Measurements from ENCODE around the gene ARID5B.

Gene ARID5B

DNA sequence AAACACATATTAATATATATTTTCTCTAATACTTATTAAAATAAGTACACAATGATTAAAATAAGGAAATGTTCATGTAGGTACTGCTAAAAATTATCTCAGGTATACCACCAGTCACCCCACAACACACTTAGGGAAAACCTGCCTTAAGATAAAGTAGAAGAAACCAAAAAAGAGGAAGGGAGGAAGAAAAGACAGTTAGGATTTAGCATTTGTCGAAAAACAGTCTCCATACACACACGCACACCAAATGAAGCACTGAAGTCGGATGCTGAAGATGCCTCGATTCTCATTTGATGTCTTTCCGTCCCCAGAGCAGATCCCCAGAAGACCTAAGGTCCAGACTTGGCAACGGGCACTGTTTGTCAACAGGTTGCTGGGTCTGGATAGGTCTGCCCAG is 30.0 kb upstream of the ARID5B start:
- Histone ChIP-seq H3K4me3 (ENCODE audit: low read length) (no peak overlapping the region), H3K4me1 (ENCODE audit: low read length) (no peaks in the 10 kb centered on the region), H3K4me2 (ENCODE audit: low read depth, low read length) (no peak overlapping the region), H3K9me2 (replicated peaks; ENCODE audit: insufficient read depth, low read length) (no peaks in the 10 kb centered on the region), H4K20me1 (ENCODE audit: insufficient read depth, low read length) (no peaks in the 10 kb centered on the region), H3K36me3 (replicated peaks; ENCODE audit: insufficient read depth, low read length) (no peaks in the 10 kb centered on the region), H3K9me3 (replicated peaks; ENCODE audit: insufficient read depth, low read length) (no peaks in the 10 kb centered on the region), H3K27me3 (replicated peaks; ENCODE audit: insufficient read depth, low read length) (no peaks in the 10 kb centered on the region), H3K79me2 (ENCODE audit: low read length) (no peaks in the 10 kb centered on the region), H3F3A (ENCODE audit: insufficient read depth, low read length) (0 out of 2 replicates have a peak, but pooled peaks cover 3% of the 10 kb centered on the region), H3K9ac (ENCODE audit: low read length) (no peak overlapping the region), H3K27ac (ENCODE audit: low read length) (no peak overlapping the region), H2AFZ (ENCODE audit: low read length) (no peak overlapping the region)
- DNase-seq, result no peak
- TF ChIP-seq CTCF (IDR thresholded peaks at IDR 0.05; ENCODE audit: low read length) (no peak), EZH2 (optimal IDR thresholded peaks at IDR 0.05; ENCODE audit: low read depth, low read length) (no peak), EZH2phosphoT487 (IDR thresholded peaks at IDR 0.05; ENCODE audit: low read length) (no peak)

DNA sequence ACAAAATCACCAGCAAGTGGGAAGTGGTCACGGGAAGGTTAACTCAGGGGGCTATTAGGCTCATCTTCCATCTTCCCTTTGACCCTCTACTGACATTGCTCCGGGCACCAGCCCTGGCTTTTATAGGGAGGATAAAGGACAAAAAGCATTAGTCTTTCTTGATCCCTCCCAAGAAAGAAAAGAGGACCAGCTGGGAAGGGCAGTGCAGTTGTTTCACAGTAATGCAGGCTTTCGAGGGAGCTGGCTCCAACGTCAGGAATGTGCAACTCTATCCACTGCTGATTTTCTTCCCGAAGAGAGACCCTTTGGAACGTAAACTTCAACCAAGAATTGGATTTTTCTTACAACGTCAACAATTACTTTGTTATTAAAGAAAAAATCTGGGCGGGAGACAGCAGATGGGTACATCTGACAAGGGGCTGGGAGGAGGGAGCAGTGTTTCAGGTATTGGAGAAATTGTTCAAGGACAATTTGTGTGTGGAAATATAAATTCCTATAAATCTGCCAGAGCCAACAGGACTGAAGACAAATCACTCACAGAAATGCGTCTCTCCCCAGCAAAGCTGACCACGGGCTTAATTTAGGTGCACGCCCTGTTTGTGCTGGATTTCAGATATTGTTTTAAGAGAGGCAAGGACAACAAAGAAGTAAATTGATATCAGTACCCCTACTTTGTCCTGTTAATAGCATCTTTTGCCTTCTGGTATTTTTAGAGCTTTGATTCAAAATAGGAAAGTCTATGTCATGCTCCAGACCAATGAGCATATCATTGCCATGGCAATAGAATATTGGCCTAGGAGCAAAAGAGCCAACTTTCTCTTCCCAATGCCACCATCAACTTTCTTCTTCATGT is 23.4 kb upstream of the ARID5B start:
- Histone ChIP-seq H3F3A (ENCODE audit: insufficient read depth, low read length) (0 out of 2 replicates have a peak, but pooled peaks cover 3% of the 10 kb centered on the region), H4K20me1 (ENCODE audit: insufficient read depth, low read length) (no peaks in the 10 kb centered on the region), H2AFZ (ENCODE audit: low read length) (no peak overlapping the region), H3K9ac (ENCODE audit: low read length) (no peak overlapping the region), H3K79me2 (ENCODE audit: low read length) (no peaks in the 10 kb centered on the region), H3K9me2 (replicated peaks; ENCODE audit: insufficient read depth, low read length) (no peaks in the 10 kb centered on the region), H3K27me3 (replicated peaks; ENCODE audit: insufficient read depth, low read length) (no peaks in the 10 kb centered on the region), H3K9me3 (replicated peaks; ENCODE audit: insufficient read depth, low read length) (no peaks in the 10 kb centered on the region), H3K36me3 (replicated peaks; ENCODE audit: insufficient read depth, low read length) (no peaks in the 10 kb centered on the region), H3K4me2 (ENCODE audit: low read depth, low read length) (no peak overlapping the region), H3K4me1 (ENCODE audit: low read length) (no peaks in the 10 kb centered on the region), H3K27ac (ENCODE audit: low read length) (no peak overlapping the region), H3K4me3 (ENCODE audit: low read length) (no peak overlapping the region)
- no peak for DNase-seq
- TF ChIP-seq EZH2 (optimal IDR thresholded peaks at IDR 0.05; ENCODE audit: low read depth, low read length) (no peak), EZH2phosphoT487 (IDR thresholded peaks at IDR 0.05; ENCODE audit: low read length) (no peak), CTCF (IDR thresholded peaks at IDR 0.05; ENCODE audit: low read length) (no peak)

DNA sequence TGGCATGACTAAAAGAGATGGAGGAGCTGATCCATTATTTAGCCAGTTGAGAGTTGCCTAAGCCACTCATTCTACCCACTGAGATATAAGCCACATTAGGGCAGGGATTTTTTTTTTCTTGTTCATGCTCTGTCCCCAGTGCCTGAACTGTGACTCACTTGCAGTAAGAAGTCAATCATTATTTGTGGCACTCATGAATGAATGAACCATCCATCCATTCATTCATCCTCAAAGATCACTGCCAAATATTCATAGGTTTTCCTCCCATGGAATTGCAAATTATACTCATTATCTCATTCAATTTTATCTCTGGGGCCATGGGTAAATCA is 22.8 kb upstream of the ARID5B start:
- no peak overlapping the region for H3K9ac ChIP-seq (ENCODE audit: low read length)
- H3K4me3 ChIP-seq (ENCODE audit: low read length), result no peak overlapping the region
- no peak overlapping the region for H3K4me2 ChIP-seq (ENCODE audit: low read depth, low read length)
- 0 out of 2 replicates have a peak, but pooled peaks cover 3% of the 10 kb centered on the region for H3F3A ChIP-seq (ENCODE audit: insufficient read depth, low read length)
- TF ChIP-seq EZH2phosphoT487 (IDR thresholded peaks at IDR 0.05; ENCODE audit: low read length), result no peak
- no peak for TF ChIP-seq CTCF (IDR thresholded peaks at IDR 0.05; ENCODE audit: low read length)
- no peak for TF ChIP-seq EZH2 (optimal IDR thresholded peaks at IDR 0.05; ENCODE audit: low read depth, low read length)
- DNase-seq, result no peak
- no peak overlapping the region for H2AFZ ChIP-seq (ENCODE audit: low read length)
- no peaks in the 10 kb centered on the region for H3K27me3 ChIP-seq (replicated peaks; ENCODE audit: insufficient read depth, low read length)
- H3K4me1 ChIP-seq (ENCODE audit: low read length), result no peaks in the 10 kb centered on the region
- no peaks in the 10 kb centered on the region for H3K36me3 ChIP-seq (replicated peaks; ENCODE audit: insufficient read depth, low read length)
- no peaks in the 10 kb centered on the region for H3K79me2 ChIP-seq (ENCODE audit: low read length)
- H3K9me2 ChIP-seq (replicated peaks; ENCODE audit: insufficient read depth, low read length), result no peaks in the 10 kb centered on the region
- no peaks in the 10 kb centered on the region for H3K9me3 ChIP-seq (replicated peaks; ENCODE audit: insufficient read depth, low read length)
- no peaks in the 10 kb centered on the region for H4K20me1 ChIP-seq (ENCODE audit: insufficient read depth, low read length)
- no peak overlapping the region for H3K27ac ChIP-seq (ENCODE audit: low read length)
